Astrocyte of the spinal cord (primary cell): ENCODE measurements around the gene P4HTM.

Experiments
- DNase-seq: peaks from one replicate; pipeline ENCODE4 v3.0.0; 2011; ENCODE audit warnings: low read depth, low spot score
- H3K4me3 ChIP-seq: 2 replicates; pipeline ENCODE4 v1.5.1; 2011; ENCODE audit warnings: low read depth, mild to moderate bottlenecking, low read length, moderate library complexity
- CTCF ChIP-seq: IDR thresholded peaks from 2 replicates; pipeline ENCODE4 v1.5.1; 2012; ENCODE audit warnings: low read depth, mild to moderate bottlenecking, low read length, inconsistent platforms
- in situ Hi-C: cut with HindIII; loops from 2 replicates; pipeline ENCODE4 v1.10.0; 2017; ENCODE audit warnings: low sequenced_read_pairs

The P4HTM gene

GRCh38 chr3:49013738-49014660, 24.0 kb downstream of the P4HTM start:
- in situ Hi-C loops, result no loop called here
- H3K4me3 ChIP-seq, result no peak overlapping the region
- TF ChIP-seq CTCF, result peak; percentile 81
- no peak for DNase-seq

GRCh38 chr3:49015072-49015471, 25.0 kb downstream of the P4HTM start:
- no peak for DNase-seq
- in situ Hi-C loops, result no loop called here
- no peak for TF ChIP-seq CTCF
- no peak overlapping the region for H3K4me3 ChIP-seq

DNA sequence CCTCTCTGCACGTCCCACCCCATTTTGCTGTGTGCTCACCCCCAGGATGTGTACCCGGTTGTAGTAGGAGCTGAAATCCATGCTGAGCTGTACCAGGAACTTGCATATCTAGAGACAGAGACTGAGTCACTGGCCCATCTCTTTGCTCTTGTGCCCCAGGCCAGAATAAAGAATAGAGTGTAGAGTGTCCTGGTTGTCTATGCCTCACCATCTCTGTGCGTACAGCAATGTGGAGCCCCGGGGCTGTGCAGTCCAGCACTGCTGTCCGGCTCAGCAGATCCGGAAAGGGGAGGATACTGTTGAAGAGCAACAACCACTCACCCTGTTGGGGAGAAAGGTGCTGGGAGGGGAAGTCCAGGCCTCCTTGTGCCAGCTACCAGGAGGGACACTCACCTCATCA, 25.7 kb downstream of the P4HTM start:
- in situ Hi-C loops, result no loop called here
- no peak for TF ChIP-seq CTCF
- DNase-seq, result no peak

GRCh38 chr3:49016414-49017228, 26.6 kb downstream of the P4HTM start:
- DNase-seq, result no peak
- in situ Hi-C loops, result no loop called here
- H3K4me3 ChIP-seq, result no peak overlapping the region
- TF ChIP-seq CTCF, result no peak

More for the DNA sequence above, 25.7 kb downstream of the P4HTM start:
- H3K4me3 ChIP-seq, result no peak overlapping the region

GRCh38 chr3:49017229-49017970, 27.4 kb downstream of the P4HTM start:
- TF ChIP-seq CTCF, result no peak
- H3K4me3 ChIP-seq, result peak overlapping the region; percentile 74
- DNase-seq, result no peak
- in situ Hi-C loops, result no loop called here
